A673 (cell line): Measurements from ENCODE around the gene TAS2R42.

Experiments
- EZH2 ChIP-seq: fragments of 200-600 bp; sonication (generic); IDR thresholded peaks from 2 replicates; pipeline ENCODE4 v1.6.1; 2017; ENCODE audit warnings: borderline replicate concordance, low read depth, mild to moderate bottlenecking, mixed read lengths, antibody characterized with exemption, low read length; ENCODE audit not compliant: poor library complexity, severe bottlenecking
- TF ChIP-seq, protein P1 (sequence below): fragments of 300-800, 200-600 bp; sonication (generic); conservative IDR thresholded peaks from 2 replicates; pipeline ENCODE4 v1.5.1; 2017; ENCODE audit warnings: low read depth, mild to moderate bottlenecking, antibody characterized with exemption, low read length, moderate library complexity, mixed read lengths

DNA sequence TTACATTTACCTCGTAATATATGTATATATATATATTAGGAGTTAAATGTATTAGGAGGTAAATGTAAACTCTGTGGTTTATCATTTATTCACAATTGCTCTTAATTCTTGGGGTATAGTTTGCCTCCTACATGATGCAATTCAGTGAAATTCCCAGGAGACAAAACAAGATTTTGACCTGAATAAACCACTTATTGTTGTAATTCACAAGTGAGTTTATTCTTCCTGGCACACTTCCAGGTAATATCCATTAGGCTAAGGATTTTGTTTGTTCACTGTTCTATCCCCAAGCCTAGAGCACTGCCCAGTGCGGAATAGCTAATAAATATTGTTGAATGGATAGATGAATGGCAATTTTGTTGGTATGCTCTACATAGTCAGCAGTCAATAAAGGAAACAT is 12.7 kb downstream of the TAS2R42 start:
- TF ChIP-seq, protein P1, sequence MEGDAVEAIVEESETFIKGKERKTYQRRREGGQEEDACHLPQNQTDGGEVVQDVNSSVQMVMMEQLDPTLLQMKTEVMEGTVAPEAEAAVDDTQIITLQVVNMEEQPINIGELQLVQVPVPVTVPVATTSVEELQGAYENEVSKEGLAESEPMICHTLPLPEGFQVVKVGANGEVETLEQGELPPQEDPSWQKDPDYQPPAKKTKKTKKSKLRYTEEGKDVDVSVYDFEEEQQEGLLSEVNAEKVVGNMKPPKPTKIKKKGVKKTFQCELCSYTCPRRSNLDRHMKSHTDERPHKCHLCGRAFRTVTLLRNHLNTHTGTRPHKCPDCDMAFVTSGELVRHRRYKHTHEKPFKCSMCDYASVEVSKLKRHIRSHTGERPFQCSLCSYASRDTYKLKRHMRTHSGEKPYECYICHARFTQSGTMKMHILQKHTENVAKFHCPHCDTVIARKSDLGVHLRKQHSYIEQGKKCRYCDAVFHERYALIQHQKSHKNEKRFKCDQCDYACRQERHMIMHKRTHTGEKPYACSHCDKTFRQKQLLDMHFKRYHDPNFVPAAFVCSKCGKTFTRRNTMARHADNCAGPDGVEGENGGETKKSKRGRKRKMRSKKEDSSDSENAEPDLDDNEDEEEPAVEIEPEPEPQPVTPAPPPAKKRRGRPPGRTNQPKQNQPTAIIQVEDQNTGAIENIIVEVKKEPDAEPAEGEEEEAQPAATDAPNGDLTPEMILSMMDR, result no peak
- TF ChIP-seq EZH2, result no peak
